NCI-H82 treated with DMSO at 0.1 percent for 48 hours (cell line): ENCODE measurements around the gene SUSD1.

Experiments used
- DNase-seq: peaks from one replicate; lab custom pipeline; 2025; ENCODE audit not compliant: unreplicated experiment; lab: John Stamatoyannopoulos, UW

SUSD1 gene

GRCh38 chr9:112072721-112073638 lies 102.1 kb downstream of the SUSD1 start:
- DNase-seq, result no peak

- DNase-seq, result no peak
Measured at GRCh38 chr9:112069318-112070169, 105.6 kb downstream of the SUSD1 start.

GRCh38 chr9:112065806-112066606 lies 109.1 kb downstream of the SUSD1 start:
- DNase-seq, result no peak

- no peak for DNase-seq
Measured at GRCh38 chr9:112064871-112065270, 110.2 kb downstream of the SUSD1 start.

GRCh38 chr9:112063586-112063985 lies 111.5 kb downstream of the SUSD1 start:
- DNase-seq, result no peak

- no peak for DNase-seq
Measured at GRCh38 chr9:112063151-112063550, 111.9 kb downstream of the SUSD1 start.

- no peak for DNase-seq
Measured at GRCh38 chr9:112061152-112061740, 113.9 kb downstream of the SUSD1 start.

GRCh38 chr9:112059966-112060320 lies 115.2 kb downstream of the SUSD1 start:
- no peak for DNase-seq

GRCh38 chr9:112059145-112059965 lies 115.7 kb downstream of the SUSD1 start:
- no peak for DNase-seq

- no peak for DNase-seq
Measured at GRCh38 chr9:112056996-112057395, 118.1 kb downstream of the SUSD1 start.

- no peak for DNase-seq
Measured at GRCh38 chr9:112054916-112055315, 120.2 kb downstream of the SUSD1 start.

- no peak for DNase-seq
Measured at GRCh38 chr9:112051812-112052211, 123.3 kb downstream of the SUSD1 start.

GRCh38 chr9:112050544-112051475 lies 124.3 kb downstream of the SUSD1 start:
- no peak for DNase-seq

GRCh38 chr9:112049811-112050516 lies 125.1 kb downstream of the SUSD1 start:
- no peak for DNase-seq

- no peak for DNase-seq
Measured at GRCh38 chr9:112048924-112049691, 126.0 kb downstream of the SUSD1 start.

- DNase-seq, result no peak
Measured at GRCh38 chr9:112047538-112048066, 127.5 kb downstream of the SUSD1 start.

- no peak for DNase-seq
Measured at GRCh38 chr9:112046181-112046580, 128.9 kb downstream of the SUSD1 start.
